Osteoblast (primary cell): ENCODE results near the gene ESCO1. TPM values are rescaled to one million over a fixed set of nuclear protein-coding genes. Genes with fewer than 3 reads are reported as not detected.
"Not testable (repeated sequence)": the region's sequence is repeated elsewhere in the genome, so short reads cannot be mapped to it uniquely, and the experiment has no call there.

ENCODE experiments used
- DNase-seq: peaks from one replicate; pipeline ENCODE4 v3.0.0; 2011; ENCODE audit warnings: low spot score, mixed read lengths; ENCODE audit not compliant: insufficient read length; ENCODE audit errors: missing footprints
- H2AFZ ChIP-seq: 2 replicates; pipeline ENCODE4 v1.6.0; 2011; ENCODE audit warnings: mild to moderate bottlenecking, low read length
- H3K27ac ChIP-seq: 2 replicates; pipeline ENCODE4 v1.5.1; 2011; ENCODE audit warnings: mild to moderate bottlenecking, low read depth, low read length, moderate library complexity
- H3K27me3 ChIP-seq: 2 replicates; pipeline ENCODE4 v1.6.0; 2012; ENCODE audit warnings: mild to moderate bottlenecking, control low read depth, inconsistent platforms, low read length, moderate library complexity; ENCODE audit not compliant: insufficient read depth
- H3K36me3 ChIP-seq: 2 replicates; pipeline ENCODE4 v1.5.1; 2011; ENCODE audit warnings: mild to moderate bottlenecking, low read length, control low read depth, moderate library complexity; ENCODE audit not compliant: insufficient read depth
- H3K4me1 ChIP-seq: 2 replicates; pipeline ENCODE4 v1.5.1; 2011; ENCODE audit warnings: mild to moderate bottlenecking, low read length, control low read depth, moderate library complexity; ENCODE audit not compliant: insufficient read depth
- H3K4me2 ChIP-seq: 2 replicates; pipeline ENCODE4 v1.6.0; 2011; ENCODE audit warnings: mild to moderate bottlenecking, low read length; ENCODE audit not compliant: insufficient read depth
- H3K4me3 ChIP-seq: fragments of 200-600 bp; sonication (generic); 3 replicates; pipeline ENCODE4 v1.5.1; 2012; ENCODE audit warnings: mild to moderate bottlenecking, low read length, inconsistent platforms; ENCODE audit not compliant: insufficient read depth
- H3K79me2 ChIP-seq: 2 replicates; pipeline ENCODE4 v1.6.0; 2012; ENCODE audit warnings: mild to moderate bottlenecking, low read length, control low read depth, inconsistent platforms; ENCODE audit not compliant: insufficient read depth
- H3K9me3 ChIP-seq: 2 replicates; pipeline ENCODE4 v1.5.1; 2011; ENCODE audit warnings: low read depth, low read length, control low read depth
- H4K20me1 ChIP-seq: 2 replicates; pipeline ENCODE4 v1.6.0; 2012; ENCODE audit warnings: mild to moderate bottlenecking, low read length, control low read depth; ENCODE audit not compliant: insufficient read depth
- CTCF ChIP-seq: IDR thresholded peaks from 2 replicates; pipeline ENCODE4 v1.5.1; 2011; ENCODE audit warnings: mild to moderate bottlenecking, low read depth, low read length, moderate library complexity; ENCODE audit errors: extremely low read depth
- total RNA-seq: library from RNA; depleted of rRNA; stranded (reverse); fragments of >200 nt; gene quantifications from 2 replicates; pipeline ENCODE4 v1.2.3, GENCODE V29; 2012

Gene ESCO1
- total RNA-seq, 1 donor = 19.9 TPM

- H3K79me2 ChIP-seq = peaks cover 52% of the 10 kb centered on the region
- H3K4me3 ChIP-seq = peak within 1 kb of the TSS; percentile 93
- peak within 1 kb of the TSS; percentile 98 for H2AFZ ChIP-seq
- DNase-seq = peak; percentile 98
- no peaks in the 10 kb centered on the region for H3K27me3 ChIP-seq
- H3K4me2 ChIP-seq = peak within 1 kb of the TSS; percentile 85
- peaks cover 10% of the 10 kb centered on the region for H3K36me3 ChIP-seq
- H3K9me3 ChIP-seq = no peaks in the 10 kb centered on the region
- peaks cover 11% of the 10 kb centered on the region for H3K4me1 ChIP-seq
- H4K20me1 ChIP-seq = peaks cover 2% of the 10 kb centered on the region
- TF ChIP-seq CTCF = peak; percentile 85
- H3K27ac ChIP-seq = peak within 1 kb of the TSS; percentile 87
Observed at GRCh38 chr18:21612125-21613039, 11.9 kb upstream of the ESCO1 start, which contains the start of gene SNRPD1. SNRPD1 (plus strand) TSS chr18:21612314; CDS start chr18:21612430, 116 bp downstream.

- H3K27me3 ChIP-seq, H3K9me3 ChIP-seq, H4K20me1 ChIP-seq, DNase-seq, H3K36me3 ChIP-seq: not testable (repeated sequence)
- Histone ChIP-seq H3K4me1 (peaks cover 11% of the 10 kb centered on the region), H2AFZ (peak overlapping the region; percentile 98), H3K4me3 (peak overlapping the region; percentile 93), H3K27ac (peak overlapping the region; percentile 87), H3K79me2 (peaks cover 44% of the 10 kb centered on the region), H3K4me2 (peak overlapping the region; percentile 85)
Observed at GRCh38 chr18:21611401-21612124, 11.1 kb upstream of the ESCO1 start.

- no peak for TF ChIP-seq CTCF
- peak overlapping the region; percentile 52 for H3K4me2 ChIP-seq
Observed at GRCh38 chr18:21605213-21605612, 4.7 kb upstream of the ESCO1 start.

GRCh38 chr18:21604671-21605070 is 4.2 kb upstream of the ESCO1 start:
- Histone ChIP-seq H3K27me3 (no peaks in the 10 kb centered on the region), H2AFZ (peak overlapping the region; percentile 11), H3K79me2 (peaks cover 9% of the 10 kb centered on the region), H3K9me3 (no peaks in the 10 kb centered on the region), H3K27ac (no peak overlapping the region), H4K20me1 (no peaks in the 10 kb centered on the region), H3K4me3 (no peak overlapping the region), H3K4me2 (peak overlapping the region; percentile 52), H3K4me1 (peaks cover 4% of the 10 kb centered on the region), H3K36me3 (no peaks in the 10 kb centered on the region)
- no peak for DNase-seq
- TF ChIP-seq CTCF = no peak

More at GRCh38 chr18:21605213-21605612, 4.7 kb upstream of the ESCO1 start:
- Histone ChIP-seq H3K4me1 (peaks cover 4% of the 10 kb centered on the region), H3K9me3 (no peaks in the 10 kb centered on the region), H4K20me1 (no peaks in the 10 kb centered on the region), H3K4me3 (no peak overlapping the region), H3K36me3 (no peaks in the 10 kb centered on the region), H2AFZ (peak overlapping the region; percentile 11), H3K27ac (no peak overlapping the region), H3K79me2 (peaks cover 3% of the 10 kb centered on the region), H3K27me3 (no peaks in the 10 kb centered on the region)
- DNase-seq = no peak
